Stimulated activated CD8-positive, alpha-beta memory T cell treated with anti-CD3 and anti-CD28 coated beads, Interleukin-7, amount 100 ng/mL, for 48 hours (primary cell): Measurements from ENCODE around the gene ANLN.

Source experiments
- DNase-seq, 2 donors: peaks; one replicate each; pipeline ENCODE4 v3.0.0-alpha.2; 2020; ENCODE audit warnings: low read depth in 1 of 2; ENCODE audit errors: extremely low read depth in 1 of 2

ANLN gene

DNA sequence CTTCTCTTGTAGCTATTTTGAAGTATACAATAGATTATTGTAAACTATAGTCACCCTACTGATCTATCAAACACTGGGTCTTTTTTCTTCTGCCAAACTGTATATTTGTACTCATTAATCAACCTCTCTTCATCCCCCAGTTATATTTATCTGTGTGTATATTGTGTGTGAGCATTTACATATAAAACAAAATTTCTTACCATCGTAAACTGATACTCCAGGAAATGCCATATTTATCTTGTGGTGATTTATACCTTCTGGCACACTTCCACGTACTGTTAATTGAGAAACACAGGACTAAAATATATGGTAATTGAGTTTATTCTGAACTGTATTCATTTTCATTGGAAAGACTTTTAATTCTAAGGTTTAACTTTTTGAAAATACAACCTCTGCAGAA is 18.9 kb downstream of the ANLN start:
- DNase-seq, result no peak

DNA sequence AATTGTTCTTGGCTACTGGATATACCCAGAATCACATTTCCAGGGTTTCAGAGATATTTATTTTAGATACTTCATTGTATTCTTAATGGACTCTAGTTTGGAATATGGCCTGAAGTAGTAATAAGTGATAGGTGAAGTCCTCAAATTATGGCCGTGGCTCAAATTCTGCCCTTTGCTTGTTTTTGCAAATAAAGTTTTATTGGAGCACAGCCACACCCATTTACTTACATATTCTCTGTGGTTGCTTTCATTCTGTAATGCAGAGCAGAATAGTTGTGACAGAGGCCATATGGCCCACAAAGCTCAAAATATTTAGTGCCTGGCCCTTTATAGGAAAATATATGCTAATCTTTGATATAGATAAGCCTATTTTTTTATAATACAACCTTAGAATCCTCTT is 19.5 kb downstream of the ANLN start:
- DNase-seq, result no peak

DNA sequence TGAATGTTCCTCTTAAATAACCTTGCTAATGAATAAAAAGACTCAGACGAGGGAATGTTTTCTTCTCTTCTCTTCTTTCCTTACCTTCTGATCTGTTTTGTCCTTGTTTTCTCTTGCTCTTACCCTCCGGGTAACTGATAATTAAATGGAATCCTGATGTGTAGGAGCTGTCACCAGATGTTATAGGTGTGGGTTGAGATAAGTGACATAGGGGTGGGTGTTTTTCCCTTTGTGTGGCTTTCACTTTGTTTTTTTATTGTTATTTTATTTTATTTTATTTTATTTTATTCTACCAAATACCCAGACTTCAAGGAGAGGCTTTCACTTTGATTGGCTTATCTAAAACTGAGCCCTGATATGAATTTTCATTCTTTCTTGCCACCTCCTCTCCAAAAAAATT is 25.5 kb downstream of the ANLN start:
- no peak for DNase-seq

DNA sequence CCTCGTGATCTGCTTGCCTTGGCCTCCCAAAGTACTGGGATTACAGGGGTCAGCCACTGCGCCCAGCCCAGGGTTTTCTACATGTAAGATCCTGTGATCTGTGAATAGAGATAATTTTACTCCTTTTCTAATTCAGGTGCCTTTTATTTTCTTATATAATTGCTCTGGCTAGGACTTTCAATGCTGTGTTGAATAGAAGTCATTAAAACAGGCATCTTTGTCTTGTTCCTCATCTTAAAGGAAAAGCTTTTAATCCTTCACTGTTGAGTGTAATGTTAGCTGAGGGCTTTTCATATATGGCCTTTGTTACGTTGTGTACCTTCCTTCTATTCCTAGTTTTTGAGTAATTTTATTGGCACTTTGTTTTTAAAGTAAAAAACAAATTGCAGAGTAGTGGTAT is 26.6 kb downstream of the ANLN start:
- DNase-seq, result no peak

DNA sequence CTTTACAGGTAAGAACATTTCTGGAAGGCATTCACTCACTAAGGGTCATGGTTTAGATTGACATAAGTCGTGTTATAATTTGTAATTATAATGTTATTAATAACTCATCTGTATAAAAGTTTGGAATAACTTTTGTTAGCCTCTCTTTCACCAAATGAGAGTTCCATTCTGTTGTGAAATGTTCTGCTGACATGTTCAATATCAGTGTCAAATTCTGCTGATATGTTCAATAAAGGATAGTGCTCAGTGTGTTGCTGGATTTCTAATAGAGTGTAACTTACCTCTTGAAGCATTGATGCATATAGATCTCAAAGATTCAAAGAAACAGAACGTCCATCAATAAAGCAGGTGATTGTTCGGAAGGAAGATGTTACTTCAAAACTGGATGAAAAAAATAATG is 30.6 kb downstream of the ANLN start:
- DNase-seq, result no peak

DNA sequence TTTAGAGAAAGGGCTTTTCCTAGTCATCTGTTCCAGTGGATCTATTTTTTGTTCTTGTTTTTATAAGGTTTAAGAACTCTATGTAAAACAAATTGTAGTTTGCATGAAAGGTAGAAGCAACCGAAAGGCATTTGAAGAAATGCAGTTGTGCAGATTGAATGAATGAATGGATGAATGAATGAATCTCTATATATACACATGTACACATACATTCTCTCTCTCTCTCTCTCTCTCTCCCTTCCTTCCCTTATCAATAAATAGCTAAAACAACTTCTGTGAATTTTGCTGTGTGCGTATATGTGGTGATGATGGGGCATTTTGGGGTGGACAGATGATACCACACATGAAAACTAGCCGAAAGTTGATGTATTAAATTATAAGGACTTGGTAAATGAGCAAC is 32.4 kb downstream of the ANLN start:
- DNase-seq, result no peak

DNA sequence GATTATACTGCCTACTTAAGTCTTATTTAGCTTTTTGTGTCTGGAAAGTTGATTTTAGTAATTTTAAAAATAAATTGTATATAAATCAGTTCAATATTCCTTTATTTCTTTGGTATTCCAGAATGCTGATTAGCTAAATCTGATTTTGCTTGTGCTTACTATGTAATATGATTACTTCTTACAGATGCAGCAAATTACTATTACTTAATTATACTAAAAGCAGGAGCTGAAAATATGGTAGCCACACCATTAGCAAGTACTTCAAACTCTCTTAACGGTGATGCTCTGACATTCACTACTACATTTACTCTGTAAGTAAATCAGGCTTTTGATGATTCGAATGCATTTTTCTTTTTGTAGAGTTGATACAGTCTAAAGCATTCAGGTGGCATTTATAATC is 34.0 kb downstream of the ANLN start:
- DNase-seq, result no peak

DNA sequence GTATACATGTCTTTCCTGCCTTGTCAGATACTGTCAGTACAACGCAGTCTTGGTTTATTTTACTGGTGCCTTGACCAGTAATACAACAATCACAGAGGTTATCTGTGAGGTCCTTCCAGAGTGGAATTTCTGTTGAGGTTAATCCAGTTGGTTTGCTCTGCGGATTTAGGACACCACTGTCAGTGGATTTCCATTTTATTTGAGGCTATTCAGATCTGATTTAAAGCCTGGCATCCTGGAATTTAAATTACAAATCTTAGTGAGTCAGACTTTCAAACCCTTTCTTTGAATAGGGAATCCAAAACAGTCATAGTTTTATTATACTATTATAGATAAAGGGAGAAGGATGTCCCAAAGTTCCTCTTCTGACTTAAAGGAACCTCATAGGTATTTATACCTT is 40.5 kb downstream of the ANLN start:
- DNase-seq, result no peak

DNA sequence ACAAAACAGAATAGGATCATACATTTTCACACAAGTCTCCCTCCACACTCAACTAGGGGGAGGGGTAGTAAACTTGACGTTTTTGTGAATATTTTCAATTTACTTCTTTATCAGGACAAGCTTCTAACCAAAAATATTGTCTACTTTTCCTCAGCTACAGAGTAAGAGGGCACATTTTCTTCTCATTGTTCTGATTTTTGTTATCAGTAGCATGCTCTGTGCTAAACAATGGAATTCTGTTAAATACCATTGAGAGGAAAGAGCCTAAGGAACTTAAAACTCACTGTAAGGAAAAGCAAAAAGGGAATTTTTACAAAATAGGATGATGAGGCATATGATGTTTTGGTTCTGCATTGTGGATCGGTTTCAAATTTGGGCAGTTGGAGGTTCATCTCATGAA is 41.2 kb downstream of the ANLN start:
- no peak for DNase-seq

DNA sequence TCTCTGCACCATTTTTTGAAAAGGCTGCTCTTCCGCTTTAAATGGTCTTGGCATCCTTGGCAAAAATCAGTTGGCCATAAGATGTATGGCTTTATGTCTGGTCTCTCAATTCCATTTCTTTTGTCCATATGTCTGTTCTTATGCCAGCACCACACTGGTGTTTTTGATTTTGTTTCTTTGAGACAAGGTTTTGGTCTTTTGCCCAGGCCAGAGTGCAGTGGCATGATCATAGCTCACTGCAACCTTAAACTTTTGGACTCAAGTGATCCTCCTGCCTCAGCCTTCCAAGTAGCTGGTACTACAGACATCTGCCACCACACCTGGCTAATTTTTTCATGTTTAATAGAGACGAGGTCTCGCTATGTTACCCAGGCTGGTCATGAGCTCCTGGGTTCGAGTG is 48.5 kb downstream of the ANLN start:
- DNase-seq, result no peak

DNA sequence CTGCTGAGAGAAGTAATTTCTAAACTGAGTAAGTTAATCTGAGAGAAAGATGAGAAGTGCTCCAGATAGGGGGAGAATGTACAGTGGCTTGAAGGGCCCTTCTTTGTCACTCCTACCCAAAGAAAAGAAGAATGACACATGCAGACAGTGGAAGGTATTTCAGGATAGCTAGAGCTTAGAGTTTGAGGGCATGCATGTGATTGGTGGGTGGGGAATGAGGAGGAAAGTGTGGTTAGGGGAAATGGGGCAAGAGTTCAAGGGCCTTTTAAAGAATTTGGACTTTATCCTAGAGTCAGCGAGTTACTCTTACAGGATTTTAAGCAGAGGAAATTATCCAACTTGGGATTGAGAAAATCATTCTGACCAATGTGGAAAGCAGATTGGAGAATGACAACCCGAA is 50.0 kb downstream of the ANLN start:
- DNase-seq, result no peak

DNA sequence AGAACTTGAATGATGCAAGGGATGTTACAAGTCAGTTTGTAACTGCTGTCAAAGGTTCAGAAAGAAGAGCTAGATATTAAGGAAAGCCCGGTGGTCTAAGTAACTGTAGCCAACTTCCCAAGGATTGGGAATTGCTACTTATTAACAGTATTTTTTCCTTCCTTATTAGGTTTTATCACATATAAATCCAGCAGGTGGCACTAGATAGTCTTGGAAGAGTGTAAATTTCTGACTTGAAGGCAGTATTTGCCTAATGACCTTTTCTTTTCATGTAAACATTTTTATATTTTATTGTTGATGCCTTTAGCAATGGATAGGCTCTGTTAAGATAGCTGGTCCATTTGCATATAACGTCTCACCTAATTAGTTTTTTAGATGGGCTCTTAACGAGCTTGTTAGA is 51.2 kb downstream of the ANLN start:
- no peak for DNase-seq

DNA sequence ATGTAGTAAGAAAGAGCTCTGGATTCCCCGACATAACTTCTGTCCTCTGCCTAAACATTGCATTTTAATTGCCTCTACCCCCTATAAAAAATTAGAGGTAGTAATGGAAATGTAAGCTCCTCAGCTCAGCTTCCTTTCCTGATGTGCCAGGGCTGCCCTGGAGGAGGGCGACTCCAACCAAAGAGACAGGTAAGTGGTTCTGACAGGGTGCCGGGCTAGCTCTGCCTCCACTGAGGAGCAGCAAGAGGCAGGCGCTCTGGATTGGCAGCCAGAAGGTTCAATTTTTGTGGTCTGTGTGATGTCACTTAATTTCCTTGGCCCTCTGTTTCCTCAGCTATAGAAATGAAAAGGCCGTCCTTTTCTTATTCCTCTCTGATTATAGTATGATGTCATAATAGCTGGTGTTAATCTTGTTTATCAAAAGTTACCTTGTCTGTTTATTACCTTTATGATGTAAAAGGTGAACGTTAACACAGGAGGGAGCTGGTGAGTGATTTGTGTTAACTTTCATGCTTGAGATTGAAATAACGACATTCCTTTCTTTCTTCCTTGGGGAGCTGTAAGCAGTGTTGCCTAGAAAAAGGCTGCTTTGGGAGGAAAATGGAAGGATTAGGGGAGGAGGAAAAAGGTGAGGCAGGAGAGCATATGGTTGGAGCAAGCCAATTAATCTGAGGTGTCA is 51.8 kb downstream of the ANLN start:
- DNase-seq, result no peak

DNA sequence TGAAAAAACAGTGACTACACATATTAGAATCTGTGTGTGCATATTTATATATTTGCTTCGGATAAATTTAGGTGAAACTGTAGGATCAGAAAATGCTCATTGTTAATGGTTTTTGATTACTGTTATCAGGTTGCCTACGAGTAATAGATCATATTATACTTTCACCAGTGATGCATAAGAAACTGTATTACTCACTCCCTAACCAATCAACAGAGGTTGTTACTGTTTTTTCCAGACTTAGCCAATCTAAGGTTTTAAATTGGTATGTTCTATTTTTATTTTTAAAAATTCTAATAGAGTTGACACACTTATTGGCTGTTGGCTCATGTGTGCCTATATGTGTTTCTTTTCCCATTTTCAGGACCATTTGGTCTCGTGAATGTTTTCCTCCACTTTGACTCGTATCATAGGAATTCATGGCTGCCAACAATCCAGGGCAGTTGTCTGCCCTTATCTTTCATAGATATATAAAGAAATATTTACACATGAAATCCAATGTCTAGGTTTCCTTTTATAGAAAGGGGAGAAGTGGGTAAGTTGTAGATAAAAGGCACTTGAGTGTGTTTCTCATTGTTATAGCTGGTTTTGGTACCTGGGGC is 59.2 kb downstream of the ANLN start:
- DNase-seq, result no peak

DNA sequence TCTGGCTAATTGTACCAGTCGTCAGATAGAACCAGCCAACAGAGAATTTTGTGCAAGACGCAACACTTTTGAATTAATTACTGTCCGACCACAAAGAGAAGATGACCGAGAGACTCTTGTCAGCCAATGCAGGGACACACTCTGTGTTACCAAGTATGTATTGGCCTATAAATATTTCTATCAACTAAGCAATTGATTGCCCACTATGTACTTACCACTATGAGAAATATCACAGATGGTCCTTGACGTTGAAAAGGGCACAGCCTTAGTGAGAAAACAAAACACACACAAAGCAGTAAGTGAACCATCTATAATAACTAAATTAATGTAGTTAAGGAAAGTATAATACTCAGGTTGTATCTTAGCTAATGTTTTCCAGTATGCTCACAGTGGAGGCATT is 60.0 kb downstream of the ANLN start:
- DNase-seq, result no peak

DNA sequence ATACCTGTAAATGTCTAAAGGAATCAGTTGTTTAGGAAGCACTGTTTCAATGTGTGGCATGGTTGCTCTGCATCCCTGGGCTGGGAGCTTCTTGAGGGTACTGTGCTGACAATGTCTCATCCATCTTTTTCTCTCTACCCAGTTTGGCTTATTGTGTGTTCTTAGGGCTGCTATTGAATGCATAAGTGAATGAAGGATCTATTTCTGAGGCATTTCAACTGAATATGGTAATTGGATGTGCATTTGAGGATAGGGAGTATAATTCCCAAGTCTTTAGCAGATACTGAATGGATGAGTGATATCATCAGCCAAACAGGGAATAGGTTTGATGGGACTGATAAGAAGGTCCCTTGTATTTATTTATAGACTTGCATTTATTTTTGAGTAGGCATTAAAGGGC is 64.1 kb downstream of the ANLN start:
- no peak for DNase-seq

DNA sequence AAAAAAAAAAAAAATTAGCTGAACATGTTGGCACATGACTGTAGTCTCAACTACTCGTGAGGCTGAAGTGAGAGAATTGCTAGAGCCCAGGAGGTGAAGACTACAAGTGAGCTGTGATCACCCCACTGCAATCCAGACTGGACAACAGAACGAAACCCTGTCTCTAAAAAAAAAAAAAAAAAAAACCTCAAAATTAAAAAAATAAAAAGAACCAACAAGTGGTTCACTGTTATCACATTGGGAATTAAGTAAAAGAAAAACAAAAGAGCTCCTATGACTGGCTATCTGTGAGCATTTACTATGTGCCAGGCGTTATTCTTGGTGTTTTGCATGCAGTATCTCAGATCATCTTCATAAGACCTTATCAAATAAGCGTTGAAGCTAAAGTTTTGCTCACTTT is 66.0 kb downstream of the ANLN start:
- no peak for DNase-seq

DNA sequence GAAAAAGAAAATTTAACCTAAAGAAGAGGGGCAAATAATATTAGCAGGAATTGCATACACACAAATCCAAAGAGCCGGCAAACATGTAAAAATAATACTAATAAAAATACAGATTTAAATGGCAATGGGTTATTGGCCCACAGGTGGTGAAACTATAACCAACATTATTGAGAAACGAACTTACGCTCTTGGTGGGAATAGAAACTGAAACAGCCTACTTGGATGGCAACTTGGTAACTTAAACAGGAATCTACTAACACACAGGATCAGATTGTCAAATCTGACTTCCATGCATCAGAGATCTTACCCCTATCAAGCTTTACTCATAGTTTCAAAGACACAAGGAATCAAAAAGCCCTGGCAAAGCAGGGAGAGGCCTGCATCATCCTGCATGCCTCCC is 66.5 kb downstream of the ANLN start:
- no peak for DNase-seq

DNA sequence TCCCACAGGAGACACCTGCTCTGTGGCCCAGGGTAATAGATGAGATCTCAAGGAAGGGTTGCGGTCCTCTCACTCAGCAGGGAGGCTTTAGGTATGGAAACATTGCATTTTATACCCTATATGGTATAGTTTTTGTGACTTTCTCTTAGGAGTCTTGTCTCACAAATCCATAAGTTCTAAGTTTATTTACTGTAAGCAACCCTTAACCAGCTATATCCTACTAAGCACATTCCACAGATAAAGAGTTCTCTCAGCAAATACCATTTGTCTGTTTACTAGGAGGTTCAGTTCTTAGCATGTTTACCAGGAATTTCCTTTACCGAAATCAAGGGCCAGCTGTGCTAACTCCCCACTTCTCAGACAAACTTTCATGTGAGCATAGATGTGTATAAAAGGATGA is 66.9 kb downstream of the ANLN start:
- no peak for DNase-seq

DNA sequence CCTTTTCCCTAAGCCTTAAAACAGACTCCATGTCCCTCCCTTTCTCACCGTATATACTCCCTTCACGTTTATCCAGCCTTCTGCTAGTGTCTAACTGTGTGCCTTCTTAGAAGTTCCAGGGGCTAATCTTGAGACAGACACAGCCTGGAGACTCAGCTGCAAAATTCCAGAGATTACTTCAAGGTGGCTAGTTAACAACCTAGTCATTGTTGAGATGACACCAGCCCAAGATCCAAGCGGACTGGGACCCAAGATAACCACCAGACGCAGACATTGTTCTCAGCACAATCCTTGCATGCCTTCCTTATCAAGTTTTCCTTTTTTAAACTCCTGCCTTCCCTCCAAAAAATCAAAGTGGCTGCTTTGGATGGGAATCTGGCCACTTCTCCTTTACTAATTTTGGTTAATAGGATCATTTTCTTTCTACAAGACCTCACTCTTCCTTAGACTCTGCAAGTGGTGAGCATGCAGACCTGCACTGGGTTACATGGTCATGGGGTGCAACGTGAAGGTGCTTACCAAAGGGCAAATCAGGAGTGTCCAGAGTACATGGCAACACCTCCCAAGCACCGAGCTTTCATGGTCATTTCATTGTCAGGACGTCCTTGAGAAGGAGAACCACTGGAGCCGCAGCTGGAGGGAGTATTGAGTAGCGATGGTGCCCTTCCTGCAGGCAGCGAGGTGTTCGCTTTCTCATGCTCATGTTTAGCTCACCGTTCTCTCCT is 69.7 kb downstream of the ANLN start:
- DNase-seq, result no peak

DNA sequence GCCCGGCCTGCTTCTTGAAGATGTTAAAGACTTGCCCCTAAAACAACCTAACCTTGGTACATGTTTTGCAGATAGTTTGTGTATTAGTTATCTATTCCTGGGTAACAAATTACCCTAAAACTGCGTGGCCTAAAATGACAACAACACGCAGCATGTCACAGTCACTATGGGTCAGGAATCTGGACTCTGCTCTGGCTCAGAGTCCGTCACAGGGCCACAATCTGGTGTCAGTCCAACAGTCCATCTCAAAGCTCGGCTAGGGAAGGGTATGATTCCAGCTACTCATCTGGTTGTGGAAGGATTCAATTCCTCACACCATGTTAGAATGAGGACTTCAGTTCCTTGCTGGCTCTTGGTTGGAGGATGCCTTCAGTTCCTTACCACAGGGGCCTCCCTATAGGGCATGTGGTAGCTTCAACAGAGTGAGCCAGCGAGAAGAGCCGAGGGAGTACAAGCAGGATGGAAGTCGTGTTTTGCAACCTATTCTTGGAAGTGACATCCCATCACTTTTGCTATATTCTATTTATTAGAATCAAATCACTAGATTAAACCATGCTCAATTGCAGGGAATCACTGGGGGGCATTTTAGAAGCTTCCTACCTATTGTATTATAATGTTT is 71.3 kb downstream of the ANLN start:
- DNase-seq, result no peak

DNA sequence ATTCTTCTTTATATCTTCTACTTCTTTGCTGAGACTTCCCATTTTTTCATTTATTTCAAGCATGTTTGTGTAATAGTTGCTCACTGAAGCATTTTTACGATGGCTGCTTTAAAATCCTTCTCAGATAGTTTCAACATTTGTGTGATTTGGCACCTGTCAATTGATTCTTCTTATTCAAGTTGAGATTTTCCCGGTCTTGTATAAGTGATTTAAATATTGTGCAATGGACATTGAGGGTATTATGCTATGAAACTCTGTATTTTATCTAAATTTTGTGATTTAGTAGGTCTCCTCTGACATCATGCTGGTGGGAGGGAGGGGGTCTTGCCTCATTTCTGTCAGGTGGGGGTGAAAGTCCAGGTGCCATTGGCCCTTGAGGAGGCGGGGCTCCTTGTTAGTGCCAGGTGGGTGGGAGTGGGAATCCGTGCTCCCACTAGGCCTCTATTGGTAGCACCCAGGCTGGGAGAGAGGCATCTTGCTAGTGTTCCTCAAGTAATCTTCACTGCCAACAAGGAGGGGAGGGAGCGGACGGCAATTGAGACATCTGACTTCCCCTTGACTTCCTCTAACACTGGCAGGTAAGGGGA is 73.0 kb downstream of the ANLN start:
- DNase-seq, result no peak
